Astrocyte (in vitro differentiated cells and primary cell): ENCODE data around the gene TICAM2.

Source experiments
- CTCF ChIP-seq: IDR thresholded peaks from 2 replicates; pipeline ENCODE4 v1.5.1; 2011; ENCODE audit warnings: low read depth, mild to moderate bottlenecking, inconsistent platforms, low read length, moderate library complexity; ENCODE audit not compliant: insufficient read depth
- EZH2 ChIP-seq: IDR thresholded peaks from 2 replicates; pipeline ENCODE4 v1.6.1; 2012; ENCODE audit warnings: mild to moderate bottlenecking, low read length, inconsistent platforms; ENCODE audit not compliant: insufficient read depth

- no peak for TF ChIP-seq CTCF
- no peak for TF ChIP-seq EZH2
These were observed 37.1 kb upstream of the TICAM2 start for GRCh38 chr5:115639377-115639776.
